H9 (cell line): ENCODE measurements around the gene MYOF. TPM values are rescaled to one million over a fixed set of nuclear protein-coding genes. Genes with fewer than 3 reads are reported as not detected.

Experiments used
- DNase-seq: peaks from one replicate; pipeline ENCODE4 v3.0.0-alpha.2; 2017
- H2AFZ ChIP-seq: one replicate; pipeline ENCODE4 v1.6.1; 2013; ENCODE audit warnings: mild to moderate bottlenecking, low read length, control low read depth, moderate library complexity
- H2AK5ac ChIP-seq: 2 replicates; pipeline ENCODE4 v1.6.1; 2013; ENCODE audit warnings: low read length, control low read depth, mixed read lengths; ENCODE audit not compliant: insufficient read length
- H2BK120ac ChIP-seq: one replicate; pipeline ENCODE4 v1.6.1; 2013; ENCODE audit warnings: low read depth, mild to moderate bottlenecking, low read length, control low read depth, inconsistent platforms; ENCODE audit not compliant: poor library complexity, severe bottlenecking
- H2BK12ac ChIP-seq: 2 replicates; pipeline ENCODE4 v1.6.1; 2013; ENCODE audit warnings: low read length, control low read depth, mixed read lengths, low read depth; ENCODE audit not compliant: insufficient read length
- H2BK15ac ChIP-seq: 2 replicates; pipeline ENCODE4 v1.6.1; 2013; ENCODE audit warnings: low read depth, low read length, control low read depth
- H2BK20ac ChIP-seq: one replicate; pipeline ENCODE4 v1.6.1; 2013; ENCODE audit warnings: low read depth, mild to moderate bottlenecking, low read length, control low read depth, inconsistent platforms; ENCODE audit not compliant: poor library complexity, severe bottlenecking
- H2BK5ac ChIP-seq: 2 replicates; pipeline ENCODE4 v1.6.1; 2013; ENCODE audit warnings: low read length, control low read depth, mixed read lengths; ENCODE audit not compliant: insufficient read length
- H3K14ac ChIP-seq: 2 replicates; pipeline ENCODE4 v1.6.1; 2013; ENCODE audit warnings: low read length, control low read depth; ENCODE audit not compliant: insufficient read depth
- H3K18ac ChIP-seq: 2 replicates; pipeline ENCODE4 v1.6.1; 2013; ENCODE audit warnings: low read depth, mild to moderate bottlenecking, mixed read lengths, low read length, control low read depth; ENCODE audit not compliant: insufficient read length
- H3K23ac ChIP-seq: 2 replicates; pipeline ENCODE4 v1.6.1; 2013; ENCODE audit warnings: low read length, control low read depth, mixed read lengths, low read depth; ENCODE audit not compliant: insufficient read length
- H3K23me2 ChIP-seq: 2 replicates; pipeline ENCODE4 v1.6.1; 2013; ENCODE audit warnings: low read depth, mild to moderate bottlenecking, mixed read lengths, low read length, control low read depth; ENCODE audit not compliant: insufficient read length, poor library complexity, severe bottlenecking
- H3K27ac ChIP-seq: 2 replicates; pipeline ENCODE4 v1.5.1; 2013; ENCODE audit warnings: low read length, control low read depth, mixed read lengths, low read depth; ENCODE audit not compliant: insufficient read length
- H3K27me3 ChIP-seq: 2 replicates; pipeline ENCODE4 v1.6.1; 2013; ENCODE audit warnings: low read length, control low read depth, inconsistent platforms; ENCODE audit not compliant: insufficient read depth
- H3K4ac ChIP-seq: 2 replicates; pipeline ENCODE4 v1.6.1; 2013; ENCODE audit warnings: low read depth, mild to moderate bottlenecking, control low read depth, inconsistent platforms, low read length, moderate library complexity
- H3K4me1 ChIP-seq: 2 replicates; pipeline ENCODE4 v1.6.1; 2013; ENCODE audit warnings: low read length, control low read depth, inconsistent platforms; ENCODE audit not compliant: insufficient read depth
- H3K4me2 ChIP-seq: 2 replicates; pipeline ENCODE4 v1.6.1; 2013; ENCODE audit warnings: low read length, control low read depth, mixed read lengths; ENCODE audit not compliant: insufficient read length, insufficient read depth
- H3K56ac ChIP-seq: 2 replicates; pipeline ENCODE4 v1.6.1; 2013; ENCODE audit warnings: low read depth, mild to moderate bottlenecking, mixed read lengths, low read length, control low read depth; ENCODE audit not compliant: insufficient read length
- H3K79me1 ChIP-seq: 2 replicates; pipeline ENCODE4 v1.6.1; 2013; ENCODE audit warnings: low read depth, mild to moderate bottlenecking, moderate library complexity, low read length, control low read depth, inconsistent platforms; ENCODE audit not compliant: insufficient read depth, poor library complexity, severe bottlenecking
- H3K79me2 ChIP-seq: 2 replicates; pipeline ENCODE4 v1.6.1; 2013; ENCODE audit warnings: low read length, control low read depth, inconsistent platforms; ENCODE audit not compliant: insufficient read depth
- H3K9ac ChIP-seq: 2 replicates; pipeline ENCODE4 v1.6.1; 2013; ENCODE audit warnings: low read length, control low read depth, mixed read lengths; ENCODE audit not compliant: insufficient read length; ENCODE audit errors: extremely low read depth
- H3K9me3 ChIP-seq: one replicate; pipeline ENCODE4 v1.6.1; 2013; ENCODE audit warnings: low read depth, low read length, inconsistent platforms; ENCODE audit not compliant: control insufficient read depth
- H3T11ph ChIP-seq: one replicate; pipeline ENCODE4 v1.6.1; 2013; ENCODE audit warnings: mild to moderate bottlenecking, low read length, control low read depth, inconsistent platforms
- H4K20me1 ChIP-seq: one replicate; pipeline ENCODE4 v1.6.1; 2013; ENCODE audit not compliant: control insufficient read depth, insufficient read length, insufficient read depth
- H4K5ac ChIP-seq: 2 replicates; pipeline ENCODE4 v1.6.1; 2013; ENCODE audit warnings: low read depth, mild to moderate bottlenecking, mixed read lengths, low read length, control low read depth; ENCODE audit not compliant: insufficient read length
- H4K8ac ChIP-seq: replicated peaks from 2 replicates; pipeline ENCODE4 v1.6.1; 2013; ENCODE audit warnings: low read length, control low read depth, mixed read lengths, low read depth; ENCODE audit not compliant: insufficient read length
- H4K91ac ChIP-seq: 2 replicates; pipeline ENCODE4 v1.6.1; 2013; ENCODE audit warnings: low read depth, mild to moderate bottlenecking, moderate library complexity, mixed read lengths, low read length, control low read depth; ENCODE audit not compliant: insufficient read length
- H3K27ac Mint-ChIP-seq, 3 experiments: 2 replicates in 2 of 3; 3 replicates in 1 of 3; pipeline ENCODE4 v1.8.0; 2020 to 2021; ENCODE audit warnings: mixed read lengths in 3 of 3, mild to moderate bottlenecking in 1 of 3, moderate library complexity in 1 of 3
- H3K27me3 Mint-ChIP-seq: 2 replicates; pipeline ENCODE4 v1.8.0; 2021; ENCODE audit warnings: low read depth, mild to moderate bottlenecking, moderate library complexity, mixed read lengths
- H3K36me3 Mint-ChIP-seq, 3 experiments: 2 replicates in 2 of 3; 3 replicates in 1 of 3; pipeline ENCODE4 v1.8.0; 2020 to 2021; ENCODE audit warnings: low read depth in 3 of 3, mixed read lengths in 3 of 3; ENCODE audit not compliant: insufficient read depth in 1 of 3
- H3K4me1 Mint-ChIP-seq, 2 experiments: 2 replicates each; pipeline ENCODE4 v1.8.0; 2020; ENCODE audit warnings: mixed read lengths in 2 of 2
- H3K4me3 Mint-ChIP-seq, 2 experiments: 2 replicates in 1 of 2; 3 replicates in 1 of 2; pipeline ENCODE4 v1.8.0; 2020 to 2021; ENCODE audit warnings: mild to moderate bottlenecking in 2 of 2, mixed read lengths in 2 of 2, moderate library complexity in 1 of 2
- H3K9me3 Mint-ChIP-seq, 2 experiments: 2 replicates in 1 of 2; 3 replicates in 1 of 2; pipeline ENCODE4 v1.8.0; 2020; ENCODE audit warnings: mild to moderate bottlenecking in 2 of 2, mixed read lengths in 2 of 2, moderate library complexity in 1 of 2
- WGBS: extraction: QIAGEN DNeasy Blood & Tissue Kit; methylation state at CpG from one replicate; pipeline ENCODE4 v1.1.7; 2013; ENCODE audit warnings: missing lambda C conversion rate, low lambda C conversion rate, mixed read lengths; ENCODE audit not compliant: insufficient read length; ENCODE audit errors: extremely low coverage; 5-methylcytosine and 5-hydroxymethylcytosine counted together
- total RNA-seq: library from RNA; stranded (reverse); gene quantifications from 2 replicates; pipeline ENCODE4 v1.2.1, GENCODE V29; 2021
- TF ChIP-seq, protein P1 (sequence below): fragments of 200-600 bp; sonication (generic); conservative IDR thresholded peaks from 3 replicates; pipeline ENCODE4 v1.8.0; 2021; ENCODE audit warnings: antibody characterized with exemption, mild to moderate bottlenecking

MYOF gene
- total RNA-seq, 1 experiment from 2014 or later: 2.8 TPM

DNA sequence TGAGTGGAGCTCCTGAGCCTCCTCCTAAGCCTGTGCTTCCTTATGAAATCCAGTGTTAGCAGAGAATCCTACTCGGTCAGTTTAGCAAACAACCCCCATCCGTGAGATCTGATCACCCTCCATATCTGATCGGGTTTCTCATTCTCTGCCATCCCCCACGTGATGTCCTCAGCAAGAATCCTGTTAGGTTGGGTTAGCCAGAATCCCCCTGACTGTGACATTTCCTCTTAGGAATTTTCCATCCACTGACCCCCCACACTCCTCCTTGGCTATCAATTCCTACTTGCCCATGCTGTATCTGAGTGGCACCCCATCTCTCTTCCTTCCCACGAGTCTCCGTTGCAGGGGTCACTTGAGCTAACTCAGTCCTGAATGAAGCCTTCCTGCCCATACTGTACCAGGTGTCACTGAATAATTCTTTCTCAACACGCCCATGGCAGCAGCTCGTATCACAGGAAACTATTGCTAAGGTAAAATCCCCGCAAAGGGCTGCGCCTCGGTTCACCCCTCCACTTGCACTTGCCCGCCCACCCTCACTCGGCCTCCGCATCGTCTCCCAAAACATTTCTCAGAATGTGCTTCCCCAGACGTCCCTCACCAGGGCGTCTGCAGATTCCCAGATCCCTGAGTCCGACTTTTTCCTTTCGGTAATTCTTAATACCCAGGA lies 44.1 kb downstream of the MYOF start:
- Histone ChIP-seq H3K56ac (peak overlapping the region; percentile 23), H3K23ac (no peak overlapping the region), H3T11ph (peak overlapping the region; percentile 86), H2BK20ac (no peak overlapping the region), H3K9me3 (no peaks in the 10 kb centered on the region), H3K18ac (peak overlapping the region; percentile 90), H3K27me3 (no peaks in the 10 kb centered on the region), H3K79me2 (no peaks in the 10 kb centered on the region), H2AFZ (no peak overlapping the region), H3K79me1 (no peaks in the 10 kb centered on the region), H4K20me1 (no peaks in the 10 kb centered on the region), H4K8ac (no peak overlapping the region), H4K91ac (peak overlapping the region; percentile 93), H3K4me1 (peaks cover 13% of the 10 kb centered on the region), H3K4me2 (peak overlapping the region; percentile 47), H3K23me2 (peaks cover 10% of the 10 kb centered on the region), H2BK120ac (peak overlapping the region; percentile 83), H2BK5ac (peak overlapping the region; percentile 33), H3K9ac (peak overlapping the region; percentile 61), H2AK5ac (peak overlapping the region; percentile 56), H3K27ac (peak overlapping the region; percentile 64), H4K5ac (peak overlapping the region; percentile 48), H2BK15ac (no peak overlapping the region), H3K14ac (peak overlapping the region; percentile 92), H3K4ac (peak overlapping the region; percentile 53), H2BK12ac (peak overlapping the region; percentile 93)
- Mint-ChIP-seq H3K36me3 (0 out of 7 replicates have a peak, but pooled peaks cover 0 to under 1% (median 0%) of the 10 kb centered on the region in 3 experiments), H3K4me1 (peaks cover 73 to 77% of the 10 kb centered on the region in 2 experiments), H3K4me3 (peak overlapping the region; percentile 68 to 72), H3K27me3 (no peaks in the 10 kb centered on the region), H3K27ac (peak overlapping the region; percentile 96 to 99 (median 96)), H3K9me3 (no peaks in the 10 kb centered on the region; a peak in 1 of 5 replicates)
- DNase-seq: peak; percentile 52
- no CpG with 5 or more reads among the region's 19 CpGs for WGBS
- TF ChIP-seq, protein P1, sequence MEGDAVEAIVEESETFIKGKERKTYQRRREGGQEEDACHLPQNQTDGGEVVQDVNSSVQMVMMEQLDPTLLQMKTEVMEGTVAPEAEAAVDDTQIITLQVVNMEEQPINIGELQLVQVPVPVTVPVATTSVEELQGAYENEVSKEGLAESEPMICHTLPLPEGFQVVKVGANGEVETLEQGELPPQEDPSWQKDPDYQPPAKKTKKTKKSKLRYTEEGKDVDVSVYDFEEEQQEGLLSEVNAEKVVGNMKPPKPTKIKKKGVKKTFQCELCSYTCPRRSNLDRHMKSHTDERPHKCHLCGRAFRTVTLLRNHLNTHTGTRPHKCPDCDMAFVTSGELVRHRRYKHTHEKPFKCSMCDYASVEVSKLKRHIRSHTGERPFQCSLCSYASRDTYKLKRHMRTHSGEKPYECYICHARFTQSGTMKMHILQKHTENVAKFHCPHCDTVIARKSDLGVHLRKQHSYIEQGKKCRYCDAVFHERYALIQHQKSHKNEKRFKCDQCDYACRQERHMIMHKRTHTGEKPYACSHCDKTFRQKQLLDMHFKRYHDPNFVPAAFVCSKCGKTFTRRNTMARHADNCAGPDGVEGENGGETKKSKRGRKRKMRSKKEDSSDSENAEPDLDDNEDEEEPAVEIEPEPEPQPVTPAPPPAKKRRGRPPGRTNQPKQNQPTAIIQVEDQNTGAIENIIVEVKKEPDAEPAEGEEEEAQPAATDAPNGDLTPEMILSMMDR: no peak
